ENCODE data around the gene CARHSP1.

DNA sequence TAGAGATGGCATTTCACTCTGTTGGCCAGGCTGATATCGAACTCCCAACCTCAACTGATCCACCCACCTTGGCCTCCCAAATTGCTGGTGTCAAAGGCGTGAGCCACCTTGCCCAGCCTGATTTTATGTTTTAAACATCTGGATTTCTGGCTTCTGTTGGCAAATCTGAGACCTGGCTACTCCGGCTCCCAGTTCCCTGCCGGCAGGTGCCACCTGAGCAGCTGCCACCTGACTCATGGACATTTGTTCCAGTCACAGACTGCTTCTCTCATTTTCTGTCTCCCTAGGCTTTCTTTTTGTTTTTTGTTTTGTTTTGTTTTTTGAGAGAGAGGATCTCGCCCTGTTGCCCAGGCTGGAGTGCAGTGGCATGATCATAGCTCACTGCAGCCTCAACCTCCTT, 61.6 kb downstream of the CARHSP1 start:
- TF ChIP-seq, protein P1, sequence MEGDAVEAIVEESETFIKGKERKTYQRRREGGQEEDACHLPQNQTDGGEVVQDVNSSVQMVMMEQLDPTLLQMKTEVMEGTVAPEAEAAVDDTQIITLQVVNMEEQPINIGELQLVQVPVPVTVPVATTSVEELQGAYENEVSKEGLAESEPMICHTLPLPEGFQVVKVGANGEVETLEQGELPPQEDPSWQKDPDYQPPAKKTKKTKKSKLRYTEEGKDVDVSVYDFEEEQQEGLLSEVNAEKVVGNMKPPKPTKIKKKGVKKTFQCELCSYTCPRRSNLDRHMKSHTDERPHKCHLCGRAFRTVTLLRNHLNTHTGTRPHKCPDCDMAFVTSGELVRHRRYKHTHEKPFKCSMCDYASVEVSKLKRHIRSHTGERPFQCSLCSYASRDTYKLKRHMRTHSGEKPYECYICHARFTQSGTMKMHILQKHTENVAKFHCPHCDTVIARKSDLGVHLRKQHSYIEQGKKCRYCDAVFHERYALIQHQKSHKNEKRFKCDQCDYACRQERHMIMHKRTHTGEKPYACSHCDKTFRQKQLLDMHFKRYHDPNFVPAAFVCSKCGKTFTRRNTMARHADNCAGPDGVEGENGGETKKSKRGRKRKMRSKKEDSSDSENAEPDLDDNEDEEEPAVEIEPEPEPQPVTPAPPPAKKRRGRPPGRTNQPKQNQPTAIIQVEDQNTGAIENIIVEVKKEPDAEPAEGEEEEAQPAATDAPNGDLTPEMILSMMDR (IDR thresholded peaks at IDR 0.05) = no peak
- TF ChIP-seq ZFX (IDR thresholded peaks at IDR 0.05; ENCODE audit: borderline replicate concordance) = no peak
